Stimulated activated CD8-positive, alpha-beta memory T cell treated with anti-CD3 and anti-CD28 coated beads, Interleukin-7, amount 100 ng/mL, for 48 hours (primary cell): ENCODE measurements around the gene C2CD3.
"Not testable (repeated sequence)": the region's sequence is repeated elsewhere in the genome, so short reads cannot be mapped to it uniquely, and the experiment has no call there.

Source experiments
- DNase-seq, 2 donors: peaks; one replicate each; pipeline ENCODE4 v3.0.0-alpha.2; 2020; ENCODE audit warnings: low read depth in 1 of 2; ENCODE audit errors: extremely low read depth in 1 of 2

The C2CD3 gene

GRCh38 chr11:74120260-74121035 is 50.4 kb downstream of the C2CD3 start:
- not testable (repeated sequence) for DNase-seq

- no peak for DNase-seq
Observed at GRCh38 chr11:74116719-74117118, 54.1 kb downstream of the C2CD3 start.

- DNase-seq: no peak
Observed at GRCh38 chr11:74112877-74113276, 57.9 kb downstream of the C2CD3 start.

GRCh38 chr11:74106124-74106523 is 64.7 kb downstream of the C2CD3 start:
- no peak for DNase-seq

- DNase-seq: no peak
Observed at GRCh38 chr11:74102321-74102720, 68.5 kb downstream of the C2CD3 start.

GRCh38 chr11:74100735-74101134 is 70.1 kb downstream of the C2CD3 start:
- DNase-seq: no peak

- DNase-seq: no peak
Observed at GRCh38 chr11:74100231-74100630, 70.6 kb downstream of the C2CD3 start.

- no peak for DNase-seq
Observed at GRCh38 chr11:74097686-74098237, 73.0 kb downstream of the C2CD3 start.

- no peak for DNase-seq
Observed at GRCh38 chr11:74094393-74094792, 76.4 kb downstream of the C2CD3 start.

- no peak for DNase-seq
Observed at GRCh38 chr11:74092425-74092824, 78.4 kb downstream of the C2CD3 start.

GRCh38 chr11:74091549-74091948 is 79.3 kb downstream of the C2CD3 start:
- no peak for DNase-seq

GRCh38 chr11:74090701-74091100 is 80.1 kb downstream of the C2CD3 start:
- no peak for DNase-seq

- no peak for DNase-seq
Observed at GRCh38 chr11:74086242-74086884, 84.4 kb downstream of the C2CD3 start.

GRCh38 chr11:74085542-74085892 is 85.3 kb downstream of the C2CD3 start:
- no peak for DNase-seq

- DNase-seq: no peak
Observed at GRCh38 chr11:74084796-74085541, 85.8 kb downstream of the C2CD3 start.

GRCh38 chr11:74083927-74084326 is 86.9 kb downstream of the C2CD3 start:
- DNase-seq: not testable (repeated sequence)

GRCh38 chr11:74081428-74081827 is 89.4 kb downstream of the C2CD3 start:
- DNase-seq: no peak

GRCh38 chr11:74077193-74077592 is 93.6 kb downstream of the C2CD3 start:
- no peak for DNase-seq

- no peak for DNase-seq
Observed at GRCh38 chr11:74072721-74073120, 98.1 kb downstream of the C2CD3 start.

GRCh38 chr11:74072286-74072685 is 98.5 kb downstream of the C2CD3 start:
- DNase-seq: no peak

- no peak for DNase-seq
Observed at GRCh38 chr11:74070723-74071492, 99.9 kb downstream of the C2CD3 start.
